GM21737 (cell line): ENCODE data around the gene FLYWCH1.

Experiments used
- ATAC-seq: cut with Tn5 transposase; IDR thresholded peaks from one replicate; pipeline ENCODE4 v1.9.1; 2021; ENCODE audit warnings: mild to moderate bottlenecking, moderate library complexity; ENCODE audit not compliant: unreplicated experiment

FLYWCH1 gene

GRCh38 chr16:2980227-2981176, 68.8 kb downstream of the FLYWCH1 start, which contains the start of gene PKMYT1:
PKMYT1 (minus strand) TSS chr16:2980446; CDS start chr16:2979657, 789 bp downstream.
- peak; percentile 61 for ATAC-seq

GRCh38 chr16:2981177-2981898, 69.6 kb downstream of the FLYWCH1 start:
- ATAC-seq = no peak

- no peak for ATAC-seq
These were observed 70.1 kb downstream of the FLYWCH1 start for GRCh38 chr16:2981899-2982250.

- ATAC-seq = no peak
These were observed 70.7 kb downstream of the FLYWCH1 start for GRCh38 chr16:2982402-2982801.

GRCh38 chr16:2983706-2984136, 72.0 kb downstream of the FLYWCH1 start:
- ATAC-seq = no peak

GRCh38 chr16:2985462-2985861, 73.7 kb downstream of the FLYWCH1 start:
- ATAC-seq = no peak

GRCh38 chr16:2985893-2986355, 74.2 kb downstream of the FLYWCH1 start:
- no peak for ATAC-seq

GRCh38 chr16:2986623-2987188, 75.0 kb downstream of the FLYWCH1 start:
- ATAC-seq = no peak

GRCh38 chr16:2987286-2987685, 75.6 kb downstream of the FLYWCH1 start:
- ATAC-seq = no peak

- ATAC-seq = no peak
These were observed 76.1 kb downstream of the FLYWCH1 start for GRCh38 chr16:2987833-2988232.

- no peak for ATAC-seq
These were observed 76.9 kb downstream of the FLYWCH1 start for GRCh38 chr16:2988590-2989099.

GRCh38 chr16:2990891-2991290, 79.2 kb downstream of the FLYWCH1 start:
- ATAC-seq = no peak

- ATAC-seq = no peak
These were observed 80.0 kb downstream of the FLYWCH1 start for GRCh38 chr16:2991566-2992261.

GRCh38 chr16:2992383-2993081, 80.8 kb downstream of the FLYWCH1 start:
- ATAC-seq = no peak

- ATAC-seq = no peak
These were observed 84.6 kb downstream of the FLYWCH1 start for GRCh38 chr16:2996298-2996697.

GRCh38 chr16:2999929-3000328, 88.2 kb downstream of the FLYWCH1 start:
- no peak for ATAC-seq

GRCh38 chr16:3000540-3000939, 88.8 kb downstream of the FLYWCH1 start:
- no peak for ATAC-seq
